ENCODE measurements around the gene GAREM1. TPM values are rescaled to one million over a fixed set of nuclear protein-coding genes. Genes with fewer than 3 reads are reported as not detected.
"Not testable (repeated sequence)": the region's sequence is repeated elsewhere in the genome, so short reads cannot be mapped to it uniquely, and the experiment has no call there.

Gene GAREM1
- total RNA-seq, 1 donor from 2014 or later: 11.0 TPM

- Mint-ChIP-seq H3K36me3 (ENCODE audit: insufficient read depth) (no peaks in the 10 kb centered on the region), H3K27ac (no peak overlapping the region), H3K4me1 (ENCODE audit: low read depth) (no peaks in the 10 kb centered on the region), H3K4me3 (ENCODE audit: low read depth) (no peak overlapping the region), H3K27me3 (no peaks in the 10 kb centered on the region), H3K9me3 (ENCODE audit: low read depth) (no peaks in the 10 kb centered on the region)
- DNase-seq (ENCODE audit: low spot score, unreplicated experiment): no peak
- TF ChIP-seq, protein P1, sequence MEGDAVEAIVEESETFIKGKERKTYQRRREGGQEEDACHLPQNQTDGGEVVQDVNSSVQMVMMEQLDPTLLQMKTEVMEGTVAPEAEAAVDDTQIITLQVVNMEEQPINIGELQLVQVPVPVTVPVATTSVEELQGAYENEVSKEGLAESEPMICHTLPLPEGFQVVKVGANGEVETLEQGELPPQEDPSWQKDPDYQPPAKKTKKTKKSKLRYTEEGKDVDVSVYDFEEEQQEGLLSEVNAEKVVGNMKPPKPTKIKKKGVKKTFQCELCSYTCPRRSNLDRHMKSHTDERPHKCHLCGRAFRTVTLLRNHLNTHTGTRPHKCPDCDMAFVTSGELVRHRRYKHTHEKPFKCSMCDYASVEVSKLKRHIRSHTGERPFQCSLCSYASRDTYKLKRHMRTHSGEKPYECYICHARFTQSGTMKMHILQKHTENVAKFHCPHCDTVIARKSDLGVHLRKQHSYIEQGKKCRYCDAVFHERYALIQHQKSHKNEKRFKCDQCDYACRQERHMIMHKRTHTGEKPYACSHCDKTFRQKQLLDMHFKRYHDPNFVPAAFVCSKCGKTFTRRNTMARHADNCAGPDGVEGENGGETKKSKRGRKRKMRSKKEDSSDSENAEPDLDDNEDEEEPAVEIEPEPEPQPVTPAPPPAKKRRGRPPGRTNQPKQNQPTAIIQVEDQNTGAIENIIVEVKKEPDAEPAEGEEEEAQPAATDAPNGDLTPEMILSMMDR (IDR thresholded peaks at IDR 0.05; ENCODE audit: unreplicated experiment): no peak
These were observed 228.3 kb downstream of the GAREM1 start for GRCh38 chr18:32242395-32242794.

DNA sequence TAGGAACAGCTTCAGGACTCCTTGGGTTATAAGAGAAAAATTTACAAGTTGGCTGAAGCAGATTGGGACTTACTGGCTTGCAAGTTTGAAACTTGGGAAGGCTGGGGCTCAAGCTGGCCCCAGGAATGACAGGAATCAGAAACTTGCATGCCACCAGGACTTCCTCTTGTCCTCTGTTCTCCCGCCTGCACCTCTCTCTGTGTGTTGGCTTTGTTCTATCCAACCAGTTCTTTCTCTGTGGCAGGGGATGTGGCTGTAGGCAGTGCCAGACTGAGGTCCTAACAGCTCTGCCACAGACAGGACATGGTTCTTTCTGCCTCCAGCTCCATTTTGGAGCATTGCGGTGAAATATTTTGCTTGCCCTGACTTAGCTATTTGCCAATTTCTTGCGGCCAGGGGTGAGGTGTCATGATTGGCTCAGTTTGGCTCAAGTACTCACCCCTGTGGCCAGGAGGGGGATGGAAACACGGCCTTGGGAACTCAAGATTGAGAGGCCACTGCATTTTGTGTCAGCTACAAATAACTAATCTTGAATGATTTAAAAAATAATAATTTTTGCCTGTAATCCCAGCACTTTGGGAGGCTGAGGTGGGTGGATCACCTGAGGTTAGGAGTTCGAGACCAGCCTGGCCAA lies 231.9 kb downstream of the GAREM1 start:
- H3K9me3 Mint-ChIP-seq (ENCODE audit: low read depth): peaks cover 3% of the 10 kb centered on the region
- TF ChIP-seq, protein P1 (IDR thresholded peaks at IDR 0.05; ENCODE audit: unreplicated experiment): no peak
- no peaks in the 10 kb centered on the region for H3K27me3 Mint-ChIP-seq
- H3K36me3 Mint-ChIP-seq (ENCODE audit: insufficient read depth): peaks cover 2% of the 10 kb centered on the region
- H3K4me1 Mint-ChIP-seq (ENCODE audit: low read depth): no peaks in the 10 kb centered on the region
- H3K4me3 Mint-ChIP-seq (ENCODE audit: low read depth): no peak overlapping the region
- DNase-seq (ENCODE audit: low spot score, unreplicated experiment): no peak
- H3K27ac Mint-ChIP-seq: no peak overlapping the region

DNA sequence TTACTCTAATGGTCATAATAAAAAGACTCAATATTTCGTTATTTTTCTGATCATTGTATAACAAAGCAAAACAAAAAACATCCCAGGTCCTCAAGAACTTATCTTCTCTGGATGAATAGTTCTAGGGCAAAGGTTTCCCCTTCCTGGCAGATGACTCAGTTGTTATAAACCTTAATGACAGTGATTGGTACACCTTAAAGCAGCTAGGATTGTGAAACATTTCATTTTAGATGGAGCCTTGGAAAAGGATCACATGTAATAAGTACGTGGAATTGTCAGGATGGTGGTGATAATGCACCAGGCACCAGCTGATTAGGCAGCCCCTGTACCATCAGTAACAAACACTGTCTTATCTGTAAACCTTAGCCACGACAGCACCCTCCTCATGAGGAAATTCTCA lies 233.6 kb downstream of the GAREM1 start:
- no peaks in the 10 kb centered on the region for H3K27me3 Mint-ChIP-seq
- TF ChIP-seq, protein P1 (IDR thresholded peaks at IDR 0.05; ENCODE audit: unreplicated experiment): no peak
- H3K4me3 Mint-ChIP-seq (ENCODE audit: low read depth): no peak overlapping the region
- H3K9me3 Mint-ChIP-seq (ENCODE audit: low read depth): peaks cover 4% of the 10 kb centered on the region
- no peaks in the 10 kb centered on the region for H3K4me1 Mint-ChIP-seq (ENCODE audit: low read depth)
- H3K36me3 Mint-ChIP-seq (ENCODE audit: insufficient read depth): peaks cover 2% of the 10 kb centered on the region
- no peak for DNase-seq (ENCODE audit: low spot score, unreplicated experiment)
- H3K27ac Mint-ChIP-seq: no peak overlapping the region

- DNase-seq (ENCODE audit: low spot score, unreplicated experiment); H3K36me3 Mint-ChIP-seq (ENCODE audit: insufficient read depth); H3K9me3 Mint-ChIP-seq (ENCODE audit: low read depth); H3K4me1 Mint-ChIP-seq (ENCODE audit: low read depth); H3K27me3 Mint-ChIP-seq; H3K4me3 Mint-ChIP-seq (ENCODE audit: low read depth); H3K27ac Mint-ChIP-seq: not testable (repeated sequence)
These were observed 237.3 kb downstream of the GAREM1 start for GRCh38 chr18:32233348-32233747.

- Mint-ChIP-seq H3K9me3 (ENCODE audit: low read depth) (no peaks in the 10 kb centered on the region), H3K27me3 (no peaks in the 10 kb centered on the region), H3K4me1 (ENCODE audit: low read depth) (no peaks in the 10 kb centered on the region), H3K4me3 (ENCODE audit: low read depth) (no peak overlapping the region), H3K27ac (no peak overlapping the region), H3K36me3 (ENCODE audit: insufficient read depth) (no peaks in the 10 kb centered on the region)
- no peak for DNase-seq (ENCODE audit: low spot score, unreplicated experiment)
- TF ChIP-seq, protein P1 (IDR thresholded peaks at IDR 0.05; ENCODE audit: unreplicated experiment): no peak
These were observed 251.2 kb downstream of the GAREM1 start for GRCh38 chr18:32219431-32220018.

- Mint-ChIP-seq H3K9me3 (ENCODE audit: low read depth) (no peaks in the 10 kb centered on the region), H3K27me3 (no peaks in the 10 kb centered on the region), H3K4me3 (ENCODE audit: low read depth) (no peak overlapping the region), H3K4me1 (ENCODE audit: low read depth) (peaks cover 3% of the 10 kb centered on the region), H3K27ac (no peak overlapping the region), H3K36me3 (ENCODE audit: insufficient read depth) (no peaks in the 10 kb centered on the region)
- TF ChIP-seq, protein P1 (IDR thresholded peaks at IDR 0.05; ENCODE audit: unreplicated experiment): no peak
- DNase-seq (ENCODE audit: low spot score, unreplicated experiment): no peak
These were observed 254.3 kb downstream of the GAREM1 start for GRCh38 chr18:32216390-32216789.

All from progenitor cell of endocrine pancreas (in vitro differentiated cells).